ENCODE data around the gene CASZ1. TPM values are rescaled to one million over a fixed set of nuclear protein-coding genes. Genes with fewer than 3 reads are reported as not detected.

Gene CASZ1
- total and polyA plus RNA-seq, 2 experiments from 2014 or later = 6.2 to 6.7 TPM

DNA sequence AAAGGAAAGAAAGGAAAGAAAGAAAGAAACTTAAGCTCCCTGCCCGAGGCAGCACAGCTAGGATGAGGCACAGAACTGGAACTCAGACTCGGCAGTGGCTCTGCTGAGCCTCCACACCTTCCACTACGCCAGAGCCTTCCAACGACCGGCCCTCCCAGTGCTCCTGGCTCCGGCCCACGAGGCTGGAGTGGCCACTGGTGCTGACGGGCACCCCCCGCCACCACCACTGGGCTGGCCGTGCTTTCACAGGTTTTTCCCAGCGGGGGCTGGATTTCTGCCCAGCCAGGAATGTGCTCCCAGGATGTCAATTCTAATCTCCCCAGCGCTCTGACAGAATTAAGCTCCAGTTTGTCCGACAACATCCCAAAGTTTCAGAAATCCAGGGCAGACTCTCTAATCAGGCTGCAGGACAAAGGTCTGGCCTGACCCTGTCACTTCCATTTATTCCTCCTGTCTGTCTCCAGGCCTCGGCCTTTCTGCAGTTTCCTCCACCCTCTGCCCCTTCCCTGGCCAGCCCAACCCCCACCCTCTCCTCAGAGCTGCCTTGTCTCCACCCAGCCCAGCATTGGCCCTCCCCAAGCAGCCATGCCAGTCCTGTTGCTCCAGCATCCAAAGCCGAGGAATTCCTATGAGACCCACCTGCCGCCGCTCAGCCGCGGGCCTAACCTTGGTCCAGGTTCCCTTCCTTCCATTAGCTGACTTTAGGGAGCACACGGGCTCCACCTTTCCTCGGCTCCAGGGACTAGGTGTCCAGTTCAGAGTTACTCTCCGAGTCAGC, 81.9 kb downstream of the CASZ1 start (continued):
- TF ChIP-seq, protein P1, sequence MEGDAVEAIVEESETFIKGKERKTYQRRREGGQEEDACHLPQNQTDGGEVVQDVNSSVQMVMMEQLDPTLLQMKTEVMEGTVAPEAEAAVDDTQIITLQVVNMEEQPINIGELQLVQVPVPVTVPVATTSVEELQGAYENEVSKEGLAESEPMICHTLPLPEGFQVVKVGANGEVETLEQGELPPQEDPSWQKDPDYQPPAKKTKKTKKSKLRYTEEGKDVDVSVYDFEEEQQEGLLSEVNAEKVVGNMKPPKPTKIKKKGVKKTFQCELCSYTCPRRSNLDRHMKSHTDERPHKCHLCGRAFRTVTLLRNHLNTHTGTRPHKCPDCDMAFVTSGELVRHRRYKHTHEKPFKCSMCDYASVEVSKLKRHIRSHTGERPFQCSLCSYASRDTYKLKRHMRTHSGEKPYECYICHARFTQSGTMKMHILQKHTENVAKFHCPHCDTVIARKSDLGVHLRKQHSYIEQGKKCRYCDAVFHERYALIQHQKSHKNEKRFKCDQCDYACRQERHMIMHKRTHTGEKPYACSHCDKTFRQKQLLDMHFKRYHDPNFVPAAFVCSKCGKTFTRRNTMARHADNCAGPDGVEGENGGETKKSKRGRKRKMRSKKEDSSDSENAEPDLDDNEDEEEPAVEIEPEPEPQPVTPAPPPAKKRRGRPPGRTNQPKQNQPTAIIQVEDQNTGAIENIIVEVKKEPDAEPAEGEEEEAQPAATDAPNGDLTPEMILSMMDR (conservative IDR thresholded peaks at IDR 0.05; ENCODE audit: low read depth in 2 of 2) = no peak
- TF ChIP-seq EZH2 (IDR thresholded peaks at IDR 0.05; ENCODE audit: low read depth, unreplicated experiment) = no peak
- TF ChIP-seq, protein P2, sequence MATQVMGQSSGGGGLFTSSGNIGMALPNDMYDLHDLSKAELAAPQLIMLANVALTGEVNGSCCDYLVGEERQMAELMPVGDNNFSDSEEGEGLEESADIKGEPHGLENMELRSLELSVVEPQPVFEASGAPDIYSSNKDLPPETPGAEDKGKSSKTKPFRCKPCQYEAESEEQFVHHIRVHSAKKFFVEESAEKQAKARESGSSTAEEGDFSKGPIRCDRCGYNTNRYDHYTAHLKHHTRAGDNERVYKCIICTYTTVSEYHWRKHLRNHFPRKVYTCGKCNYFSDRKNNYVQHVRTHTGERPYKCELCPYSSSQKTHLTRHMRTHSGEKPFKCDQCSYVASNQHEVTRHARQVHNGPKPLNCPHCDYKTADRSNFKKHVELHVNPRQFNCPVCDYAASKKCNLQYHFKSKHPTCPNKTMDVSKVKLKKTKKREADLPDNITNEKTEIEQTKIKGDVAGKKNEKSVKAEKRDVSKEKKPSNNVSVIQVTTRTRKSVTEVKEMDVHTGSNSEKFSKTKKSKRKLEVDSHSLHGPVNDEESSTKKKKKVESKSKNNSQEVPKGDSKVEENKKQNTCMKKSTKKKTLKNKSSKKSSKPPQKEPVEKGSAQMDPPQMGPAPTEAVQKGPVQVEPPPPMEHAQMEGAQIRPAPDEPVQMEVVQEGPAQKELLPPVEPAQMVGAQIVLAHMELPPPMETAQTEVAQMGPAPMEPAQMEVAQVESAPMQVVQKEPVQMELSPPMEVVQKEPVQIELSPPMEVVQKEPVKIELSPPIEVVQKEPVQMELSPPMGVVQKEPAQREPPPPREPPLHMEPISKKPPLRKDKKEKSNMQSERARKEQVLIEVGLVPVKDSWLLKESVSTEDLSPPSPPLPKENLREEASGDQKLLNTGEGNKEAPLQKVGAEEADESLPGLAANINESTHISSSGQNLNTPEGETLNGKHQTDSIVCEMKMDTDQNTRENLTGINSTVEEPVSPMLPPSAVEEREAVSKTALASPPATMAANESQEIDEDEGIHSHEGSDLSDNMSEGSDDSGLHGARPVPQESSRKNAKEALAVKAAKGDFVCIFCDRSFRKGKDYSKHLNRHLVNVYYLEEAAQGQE (IDR thresholded peaks at IDR 0.05; ENCODE audit: unreplicated experiment) = no peak

DNA sequence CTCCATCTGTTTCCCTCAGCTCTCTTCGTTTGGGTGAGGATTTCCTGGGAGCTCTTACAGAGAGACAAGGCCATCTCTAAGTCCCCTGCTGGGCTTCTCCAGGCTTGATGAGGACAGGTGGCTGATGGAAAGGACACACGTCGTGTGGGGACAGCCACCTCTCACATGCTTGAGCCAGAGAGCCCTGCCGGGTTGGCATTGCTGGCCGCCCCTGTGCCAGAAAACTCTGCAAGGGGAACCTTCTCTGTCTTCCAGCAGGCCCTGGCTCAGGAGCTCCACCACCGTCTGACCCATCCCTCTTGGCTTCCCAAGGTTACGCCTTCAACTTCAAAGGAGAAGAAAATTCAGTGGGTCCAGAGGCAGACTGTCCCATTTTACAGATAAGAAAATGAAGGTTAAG, 82.8 kb downstream of the CASZ1 start:
- no peak for ATAC-seq
- no peaks in the 10 kb centered on the region for H3F3A ChIP-seq (replicated peaks; ENCODE audit: low read depth)
- no peak overlapping the region for H3K4me2 ChIP-seq
- no peak overlapping the region for H2AFZ ChIP-seq
- H3K4me3 ChIP-seq = no peak overlapping the region
- H3K4me1 Mint-ChIP-seq = peaks cover 44% of the 10 kb centered on the region
- H3K4me1 ChIP-seq (ENCODE audit: insufficient read depth) = peaks cover 22% of the 10 kb centered on the region
- H3K27me3 Mint-ChIP-seq (ENCODE audit: insufficient read depth, low read depth, poor library complexity) = peaks cover 8% of the 10 kb centered on the region
- no peaks in the 10 kb centered on the region for H3K9me2 ChIP-seq (ENCODE audit: insufficient read depth)
- no peaks in the 10 kb centered on the region for H3K36me3 ChIP-seq (ENCODE audit: insufficient read depth)
- H4K20me1 ChIP-seq (replicated peaks; ENCODE audit: insufficient read depth) = no peaks in the 10 kb centered on the region; the same call in 1 of the 2 replicates
- H3K27ac Mint-ChIP-seq = no peak overlapping the region
- H3K4me3 Mint-ChIP-seq = no peak overlapping the region
- no peaks in the 10 kb centered on the region for H3K9me3 Mint-ChIP-seq
- no peak overlapping the region for H3K27ac ChIP-seq (ENCODE audit: low read depth)
- H3K79me2 ChIP-seq (replicated peaks; ENCODE audit: insufficient read depth) = no peaks in the 10 kb centered on the region
- H3K27me3 ChIP-seq (ENCODE audit: insufficient read depth) = no peaks in the 10 kb centered on the region
- DNase-seq (ENCODE audit: low spot score) = no peak
- no peaks in the 10 kb centered on the region for H3K36me3 Mint-ChIP-seq (ENCODE audit: low read depth)
- no peak for TF ChIP-seq NANOG (IDR thresholded peaks at IDR 0.05; ENCODE audit: borderline replicate concordance)
- TF ChIP-seq, protein P3, sequence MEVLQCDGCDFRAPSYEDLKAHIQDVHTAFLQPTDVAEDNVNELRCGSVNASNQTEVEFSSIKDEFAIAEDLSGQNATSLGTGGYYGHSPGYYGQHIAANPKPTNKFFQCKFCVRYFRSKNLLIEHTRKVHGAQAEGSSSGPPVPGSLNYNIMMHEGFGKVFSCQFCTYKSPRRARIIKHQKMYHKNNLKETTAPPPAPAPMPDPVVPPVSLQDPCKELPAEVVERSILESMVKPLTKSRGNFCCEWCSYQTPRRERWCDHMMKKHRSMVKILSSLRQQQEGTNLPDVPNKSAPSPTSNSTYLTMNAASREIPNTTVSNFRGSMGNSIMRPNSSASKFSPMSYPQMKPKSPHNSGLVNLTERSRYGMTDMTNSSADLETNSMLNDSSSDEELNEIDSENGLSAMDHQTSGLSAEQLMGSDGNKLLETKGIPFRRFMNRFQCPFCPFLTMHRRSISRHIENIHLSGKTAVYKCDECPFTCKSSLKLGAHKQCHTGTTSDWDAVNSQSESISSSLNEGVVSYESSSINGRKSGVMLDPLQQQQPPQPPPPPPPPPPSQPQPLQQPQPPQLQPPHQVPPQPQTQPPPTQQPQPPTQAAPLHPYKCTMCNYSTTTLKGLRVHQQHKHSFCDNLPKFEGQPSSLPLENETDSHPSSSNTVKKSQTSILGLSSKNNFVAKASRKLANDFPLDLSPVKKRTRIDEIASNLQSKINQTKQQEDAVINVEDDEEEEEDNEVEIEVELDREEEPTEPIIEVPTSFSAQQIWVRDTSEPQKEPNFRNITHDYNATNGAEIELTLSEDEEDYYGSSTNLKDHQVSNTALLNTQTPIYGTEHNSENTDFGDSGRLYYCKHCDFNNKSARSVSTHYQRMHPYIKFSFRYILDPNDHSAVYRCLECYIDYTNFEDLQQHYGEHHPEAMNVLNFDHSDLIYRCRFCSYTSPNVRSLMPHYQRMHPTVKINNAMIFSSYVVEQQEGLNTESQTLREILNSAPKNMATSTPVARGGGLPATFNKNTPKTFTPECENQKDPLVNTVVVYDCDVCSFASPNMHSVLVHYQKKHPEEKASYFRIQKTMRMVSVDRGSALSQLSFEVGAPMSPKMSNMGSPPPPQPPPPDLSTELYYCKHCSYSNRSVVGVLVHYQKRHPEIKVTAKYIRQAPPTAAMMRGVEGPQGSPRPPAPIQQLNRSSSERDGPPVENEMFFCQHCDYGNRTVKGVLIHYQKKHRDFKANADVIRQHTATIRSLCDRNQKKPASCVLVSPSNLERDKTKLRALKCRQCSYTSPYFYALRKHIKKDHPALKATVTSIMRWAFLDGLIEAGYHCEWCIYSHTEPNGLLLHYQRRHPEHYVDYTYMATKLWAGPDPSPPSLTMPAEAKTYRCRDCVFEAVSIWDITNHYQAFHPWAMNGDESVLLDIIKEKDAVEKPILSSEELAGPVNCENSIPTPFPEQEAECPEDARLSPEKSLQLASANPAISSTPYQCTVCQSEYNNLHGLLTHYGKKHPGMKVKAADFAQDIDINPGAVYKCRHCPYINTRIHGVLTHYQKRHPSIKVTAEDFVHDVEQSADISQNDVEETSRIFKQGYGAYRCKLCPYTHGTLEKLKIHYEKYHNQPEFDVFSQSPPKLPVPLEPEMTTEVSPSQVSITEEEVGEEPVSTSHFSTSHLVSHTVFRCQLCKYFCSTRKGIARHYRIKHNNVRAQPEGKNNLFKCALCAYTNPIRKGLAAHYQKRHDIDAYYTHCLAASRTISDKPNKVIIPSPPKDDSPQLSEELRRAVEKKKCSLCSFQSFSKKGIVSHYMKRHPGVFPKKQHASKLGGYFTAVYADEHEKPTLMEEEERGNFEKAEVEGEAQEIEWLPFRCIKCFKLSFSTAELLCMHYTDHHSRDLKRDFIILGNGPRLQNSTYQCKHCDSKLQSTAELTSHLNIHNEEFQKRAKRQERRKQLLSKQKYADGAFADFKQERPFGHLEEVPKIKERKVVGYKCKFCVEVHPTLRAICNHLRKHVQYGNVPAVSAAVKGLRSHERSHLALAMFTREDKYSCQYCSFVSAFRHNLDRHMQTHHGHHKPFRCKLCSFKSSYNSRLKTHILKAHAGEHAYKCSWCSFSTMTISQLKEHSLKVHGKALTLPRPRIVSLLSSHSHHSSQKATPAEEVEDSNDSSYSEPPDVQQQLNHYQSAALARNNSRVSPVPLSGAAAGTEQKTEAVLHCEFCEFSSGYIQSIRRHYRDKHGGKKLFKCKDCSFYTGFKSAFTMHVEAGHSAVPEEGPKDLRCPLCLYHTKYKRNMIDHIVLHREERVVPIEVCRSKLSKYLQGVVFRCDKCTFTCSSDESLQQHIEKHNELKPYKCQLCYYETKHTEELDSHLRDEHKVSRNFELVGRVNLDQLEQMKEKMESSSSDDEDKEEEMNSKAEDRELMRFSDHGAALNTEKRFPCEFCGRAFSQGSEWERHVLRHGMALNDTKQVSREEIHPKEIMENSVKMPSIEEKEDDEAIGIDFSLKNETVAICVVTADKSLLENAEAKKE (CRISPR knock-in tag; IDR thresholded peaks at IDR 0.05) = no peak
- TF ChIP-seq, protein P2 (IDR thresholded peaks at IDR 0.05; ENCODE audit: unreplicated experiment) = no peak
- no peak for TF ChIP-seq POLR2AphosphoS5 (IDR thresholded peaks at IDR 0.05; ENCODE audit: low read depth)
- no peak for TF ChIP-seq ZNF331 (CRISPR knock-in tag; IDR thresholded peaks at IDR 0.05; ENCODE audit: low read depth)
- no peak for TF ChIP-seq EZH2 (IDR thresholded peaks at IDR 0.05; ENCODE audit: low read depth, unreplicated experiment)
